Measurements from ENCODE around the gene AGFG2.
A peak's percentile ranks its signal among the peaks of the same experiment; 100 is the strongest.
"Not testable (repeated sequence)": the region's sequence is repeated elsewhere in the genome, so short reads cannot be mapped to it uniquely, and the experiment has no call there.

The AGFG2 gene

GRCh38 chr7:100538654-100539435, at the start of gene AGFG2:
AGFG2 (plus strand) TSS chr7:100539203; CDS start chr7:100539347, 144 bp downstream.
- peak; percentile 98 to 100 (median 99) for DNase-seq

- DNase-seq: no peak
These were observed 49.2 kb upstream of the AGFG2 start for GRCh38 chr7:100489824-100490223.

GRCh38 chr7:100490483-100491191, 48.4 kb upstream of the AGFG2 start:
- no peak for DNase-seq

- DNase-seq: no peak
These were observed 47.8 kb upstream of the AGFG2 start for GRCh38 chr7:100491192-100491578.

- no peak for DNase-seq
These were observed 46.1 kb upstream of the AGFG2 start for GRCh38 chr7:100492738-100493475.

- DNase-seq: peak in 3 of 4 experiments; percentile 20 to 60 (median 28)
These were observed 45.3 kb upstream of the AGFG2 start for GRCh38 chr7:100493476-100494264.

GRCh38 chr7:100496509-100496908, 42.5 kb upstream of the AGFG2 start:
- DNase-seq: no peak

GRCh38 chr7:100500743-100501142, 38.3 kb upstream of the AGFG2 start:
- not testable (repeated sequence) for DNase-seq

- DNase-seq: not testable (repeated sequence)
These were observed 35.0 kb upstream of the AGFG2 start for GRCh38 chr7:100504031-100504430.

- DNase-seq: no peak
These were observed 34.0 kb upstream of the AGFG2 start for GRCh38 chr7:100504887-100505611.

GRCh38 chr7:100506356-100506923, 32.6 kb upstream of the AGFG2 start:
- DNase-seq: no peak

GRCh38 chr7:100509231-100509630, 29.8 kb upstream of the AGFG2 start:
- DNase-seq: no peak

- DNase-seq: no peak
These were observed 28.4 kb upstream of the AGFG2 start for GRCh38 chr7:100510437-100511239.

GRCh38 chr7:100513212-100513810, 25.7 kb upstream of the AGFG2 start:
- DNase-seq: no peak

GRCh38 chr7:100515072-100515532, 23.9 kb upstream of the AGFG2 start:
- DNase-seq: no peak

GRCh38 chr7:100516135-100516812, 22.7 kb upstream of the AGFG2 start:
- peak in 1 of 4 experiments; percentile 9 for DNase-seq

GRCh38 chr7:100517305-100517704, 21.7 kb upstream of the AGFG2 start:
- no peak for DNase-seq

- no peak for DNase-seq
These were observed 19.4 kb upstream of the AGFG2 start for GRCh38 chr7:100519580-100519979.

GRCh38 chr7:100520138-100520537, 18.9 kb upstream of the AGFG2 start:
- DNase-seq: no peak

- no peak for DNase-seq
These were observed 17.9 kb upstream of the AGFG2 start for GRCh38 chr7:100521076-100521475.

All from activated naive CD4-positive, alpha-beta T cell (primary cell).